Testis (tissue), 2 donors: ENCODE data around the gene RGS10.

ENCODE experiments used
- POLR2A ChIP-seq: fragments of 450-650 bp; IDR thresholded peaks from one replicate; pipeline ENCODE4 v1.6.1; 2017; ENCODE audit warnings: antibody characterized with exemption, mild to moderate bottlenecking, moderate library complexity
- TF ChIP-seq, protein P1 (sequence below), 3 experiments: fragments of 450-650 bp in 2 of 3; fragments of 200-600 bp in 1 of 3; sonication (generic) in 1 of 3; IDR thresholded peaks; one replicate each; pipeline ENCODE4 v1.5.1; 2016 to 2019; ENCODE audit warnings: antibody characterized with exemption in 3 of 3, mild to moderate bottlenecking in 2 of 3, moderate library complexity in 1 of 3

DNA sequence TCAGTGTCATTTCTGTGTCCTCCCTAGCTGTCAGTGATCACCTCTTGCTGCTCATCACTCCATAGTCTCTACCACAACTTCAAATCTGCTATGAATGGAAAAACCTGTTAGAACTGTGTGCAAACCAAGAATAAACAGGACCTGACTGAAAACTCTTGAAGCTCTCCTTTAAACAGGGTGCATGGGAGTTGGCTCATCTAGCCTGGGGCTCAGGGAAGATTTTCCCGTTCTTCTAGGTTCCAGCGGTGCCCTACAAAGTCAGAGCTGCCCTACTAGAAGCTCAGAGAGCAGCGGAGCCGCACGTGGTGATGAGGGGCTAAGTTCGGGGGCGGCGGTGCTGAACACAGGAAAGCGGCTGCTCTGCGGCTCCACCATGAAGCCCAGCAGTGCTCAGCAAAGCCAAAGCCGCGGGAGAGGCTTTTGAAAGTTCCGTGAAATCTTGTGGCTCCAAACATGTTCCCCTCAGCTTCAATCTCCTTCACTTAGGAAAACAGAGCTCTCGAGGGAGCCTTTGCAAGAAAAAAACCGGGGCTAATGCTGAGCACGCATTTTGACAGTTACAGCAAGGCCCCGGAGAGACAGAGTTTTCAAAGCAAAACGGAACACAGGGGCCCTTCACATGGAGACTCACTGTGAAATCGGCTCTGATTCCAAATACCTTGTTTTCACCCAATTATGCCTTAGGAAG is 30.5 kb downstream of the RGS10 start:
- TF ChIP-seq, protein P1, sequence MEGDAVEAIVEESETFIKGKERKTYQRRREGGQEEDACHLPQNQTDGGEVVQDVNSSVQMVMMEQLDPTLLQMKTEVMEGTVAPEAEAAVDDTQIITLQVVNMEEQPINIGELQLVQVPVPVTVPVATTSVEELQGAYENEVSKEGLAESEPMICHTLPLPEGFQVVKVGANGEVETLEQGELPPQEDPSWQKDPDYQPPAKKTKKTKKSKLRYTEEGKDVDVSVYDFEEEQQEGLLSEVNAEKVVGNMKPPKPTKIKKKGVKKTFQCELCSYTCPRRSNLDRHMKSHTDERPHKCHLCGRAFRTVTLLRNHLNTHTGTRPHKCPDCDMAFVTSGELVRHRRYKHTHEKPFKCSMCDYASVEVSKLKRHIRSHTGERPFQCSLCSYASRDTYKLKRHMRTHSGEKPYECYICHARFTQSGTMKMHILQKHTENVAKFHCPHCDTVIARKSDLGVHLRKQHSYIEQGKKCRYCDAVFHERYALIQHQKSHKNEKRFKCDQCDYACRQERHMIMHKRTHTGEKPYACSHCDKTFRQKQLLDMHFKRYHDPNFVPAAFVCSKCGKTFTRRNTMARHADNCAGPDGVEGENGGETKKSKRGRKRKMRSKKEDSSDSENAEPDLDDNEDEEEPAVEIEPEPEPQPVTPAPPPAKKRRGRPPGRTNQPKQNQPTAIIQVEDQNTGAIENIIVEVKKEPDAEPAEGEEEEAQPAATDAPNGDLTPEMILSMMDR (IDR thresholded peaks at IDR 0.05): no peak
- TF ChIP-seq POLR2A: no peak
